PC-9 (cell line): ENCODE data around the gene GRAP. TPM values are rescaled to one million over a fixed set of nuclear protein-coding genes. Genes with fewer than 3 reads are reported as not detected.

Experiments used
- BruUV-seq: library from RNA; stranded (reverse); fragments of 400-500 nt; replicated peaks from 2 replicates; lab custom pipeline; 2021; lab: Mats Ljungman, UMichigan
- CTCF ChIA-PET: fragments of 300-600 bp; sonication (Branson Sonifier 250); formaldehyde crosslinking; loops from one replicate; lab custom pipeline; 2022; ENCODE audit warnings: antibody characterized with exemption; lab: Charles Lee
- POLR2A ChIA-PET: fragments of 300-600 bp; sonication (Branson Sonifier 250); formaldehyde crosslinking; loops from one replicate; lab custom pipeline; 2022; ENCODE audit warnings: antibody characterized with exemption; ENCODE audit not compliant: unreplicated experiment; lab: Charles Lee
- DNase-seq, 2 experiments: peaks; one replicate each; pipeline versions ENCODE4 v3.0.0 to v3.0.0-alpha.2; 2015 to 2022; ENCODE audit warnings: mixed read lengths in 1 of 2
- H2AFZ ChIP-seq: fragments of 200-600 bp; sonication (generic); 2 replicates; pipeline ENCODE4 v1.8.1; 2017; ENCODE audit warnings: antibody characterized with exemption
- H3F3A ChIP-seq: fragments of 200-600 bp; sonication (generic); 2 replicates; pipeline ENCODE4 v1.8.1; 2017; ENCODE audit warnings: antibody characterized with exemption, mild to moderate bottlenecking, low read depth; ENCODE audit not compliant: insufficient read depth
- H3K27ac ChIP-seq: fragments of 200-600 bp; sonication (generic); 2 replicates; pipeline ENCODE4 v1.6.1; 2016; ENCODE audit warnings: mixed run types
- H3K27me3 ChIP-seq: fragments of 200-600 bp; sonication (generic); 2 replicates; pipeline ENCODE4 v1.6.1; 2016; ENCODE audit warnings: low read depth, mixed run types; ENCODE audit not compliant: insufficient read depth
- H3K36me3 ChIP-seq: fragments of 200-600 bp; sonication (generic); 2 replicates; pipeline ENCODE4 v1.6.1; 2016; ENCODE audit warnings: low read depth, mixed run types
- H3K4me1 ChIP-seq: fragments of 200-600 bp; sonication (generic); replicated peaks from 2 replicates; pipeline ENCODE4 v1.6.1; 2016; ENCODE audit warnings: mixed run types; ENCODE audit not compliant: insufficient read depth
- H3K4me2 ChIP-seq: fragments of 200-600 bp; sonication (generic); 2 replicates; pipeline ENCODE4 v1.6.1; 2017; ENCODE audit warnings: mixed run types
- H3K4me3 ChIP-seq: fragments of 200-600 bp; sonication (generic); 2 replicates; pipeline ENCODE4 v1.6.1; 2016; ENCODE audit warnings: mixed run types
- H3K79me2 ChIP-seq: fragments of 200-600 bp; sonication (generic); 2 replicates; pipeline ENCODE4 v1.6.1; 2017; ENCODE audit warnings: low read depth, mixed run types
- H3K9me2 ChIP-seq: fragments of 200-600 bp; sonication (generic); 2 replicates; pipeline ENCODE4 v1.8.1; 2017; ENCODE audit warnings: mild to moderate bottlenecking; ENCODE audit not compliant: insufficient read depth
- H3K9me3 ChIP-seq: fragments of 200-600 bp; sonication (generic); 2 replicates; pipeline ENCODE4 v1.8.1; 2016; ENCODE audit warnings: low read depth; ENCODE audit not compliant: insufficient read depth
- H4K20me1 ChIP-seq: fragments of 200-600 bp; sonication (generic); 2 replicates; pipeline ENCODE4 v1.8.1; 2017; ENCODE audit not compliant: insufficient read depth
- EZH2 ChIP-seq: fragments of 200-600 bp; sonication (generic); IDR thresholded peaks from 2 replicates; pipeline ENCODE4 v1.8.0; 2017; ENCODE audit warnings: antibody characterized with exemption, low read depth
- intact Hi-C: fragments of 100-400 bp; cut with micrococcal nuclease; formaldehyde crosslinking; loops from one replicate; pipeline ENCODE4 v1.10.0; 2022; ENCODE audit not compliant: unreplicated experiment
- total RNA-seq: library from RNA; stranded (reverse); gene quantifications from 2 replicates; pipeline ENCODE4 v1.2.3, GENCODE V29; 2021
- TF ChIP-seq, protein P1 (sequence below): fragments of 200-600 bp; sonication (generic); conservative IDR thresholded peaks from 2 replicates; pipeline ENCODE4 v1.6.1; 2017; ENCODE audit warnings: mixed run types, antibody characterized with exemption, mild to moderate bottlenecking, moderate library complexity

GRAP gene
- total RNA-seq, 1 experiment from 2014 or later, result 0.48 TPM

DNA sequence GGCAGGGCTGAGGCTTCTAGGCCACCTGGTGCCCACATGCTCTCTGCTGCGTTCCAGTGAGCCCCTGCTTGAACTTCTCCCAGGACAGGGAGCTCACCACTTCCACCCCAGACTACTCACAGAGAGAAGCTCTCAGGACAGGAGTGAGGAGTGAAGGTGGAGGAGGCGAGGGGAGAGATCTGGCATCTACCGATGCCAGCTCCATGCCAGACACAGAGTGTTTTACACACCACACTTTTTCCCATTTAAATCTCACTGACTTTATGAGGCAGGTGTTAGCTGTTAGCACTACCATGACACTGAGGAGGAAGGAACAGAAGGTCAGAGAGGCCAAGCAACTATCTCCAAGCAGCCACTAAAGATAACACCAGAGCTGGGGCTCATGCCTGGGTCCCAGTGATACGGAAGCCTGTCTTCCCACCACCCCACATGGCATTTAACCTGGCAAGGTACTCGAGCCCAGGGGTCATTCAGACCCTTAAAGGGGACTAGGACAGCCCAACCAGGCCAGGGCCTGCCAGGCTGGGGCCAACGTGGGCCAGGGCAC, 49.0 kb downstream of the GRAP start:
- peaks cover 5% of the 10 kb centered on the region; the same call in 1 of the 2 replicates for H3F3A ChIP-seq
- peaks cover 78% of the 10 kb centered on the region for H4K20me1 ChIP-seq
- TF ChIP-seq, protein P1, sequence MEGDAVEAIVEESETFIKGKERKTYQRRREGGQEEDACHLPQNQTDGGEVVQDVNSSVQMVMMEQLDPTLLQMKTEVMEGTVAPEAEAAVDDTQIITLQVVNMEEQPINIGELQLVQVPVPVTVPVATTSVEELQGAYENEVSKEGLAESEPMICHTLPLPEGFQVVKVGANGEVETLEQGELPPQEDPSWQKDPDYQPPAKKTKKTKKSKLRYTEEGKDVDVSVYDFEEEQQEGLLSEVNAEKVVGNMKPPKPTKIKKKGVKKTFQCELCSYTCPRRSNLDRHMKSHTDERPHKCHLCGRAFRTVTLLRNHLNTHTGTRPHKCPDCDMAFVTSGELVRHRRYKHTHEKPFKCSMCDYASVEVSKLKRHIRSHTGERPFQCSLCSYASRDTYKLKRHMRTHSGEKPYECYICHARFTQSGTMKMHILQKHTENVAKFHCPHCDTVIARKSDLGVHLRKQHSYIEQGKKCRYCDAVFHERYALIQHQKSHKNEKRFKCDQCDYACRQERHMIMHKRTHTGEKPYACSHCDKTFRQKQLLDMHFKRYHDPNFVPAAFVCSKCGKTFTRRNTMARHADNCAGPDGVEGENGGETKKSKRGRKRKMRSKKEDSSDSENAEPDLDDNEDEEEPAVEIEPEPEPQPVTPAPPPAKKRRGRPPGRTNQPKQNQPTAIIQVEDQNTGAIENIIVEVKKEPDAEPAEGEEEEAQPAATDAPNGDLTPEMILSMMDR, result no peak
- no peak for TF ChIP-seq EZH2
- no peak for DNase-seq
- CTCF ChIA-PET, result no interaction called here
- H3K4me1 ChIP-seq, result peaks cover 20% of the 10 kb centered on the region
- H2AFZ ChIP-seq, result no peak overlapping the region
- H3K27ac ChIP-seq, result no peak overlapping the region
- POLR2A ChIA-PET, result no interaction called here
- no peaks in the 10 kb centered on the region for H3K27me3 ChIP-seq
- intact Hi-C loops, result no loop called here
- H3K79me2 ChIP-seq, result peaks cover 82% of the 10 kb centered on the region
- H3K4me2 ChIP-seq, result no peak overlapping the region
- H3K9me2 ChIP-seq, result no peaks in the 10 kb centered on the region
- no peak overlapping the region for H3K4me3 ChIP-seq
- H3K9me3 ChIP-seq, result no peaks in the 10 kb centered on the region
- peaks cover 20% of the 10 kb centered on the region for H3K36me3 ChIP-seq
- no TSS peak for BruUV-seq

DNA sequence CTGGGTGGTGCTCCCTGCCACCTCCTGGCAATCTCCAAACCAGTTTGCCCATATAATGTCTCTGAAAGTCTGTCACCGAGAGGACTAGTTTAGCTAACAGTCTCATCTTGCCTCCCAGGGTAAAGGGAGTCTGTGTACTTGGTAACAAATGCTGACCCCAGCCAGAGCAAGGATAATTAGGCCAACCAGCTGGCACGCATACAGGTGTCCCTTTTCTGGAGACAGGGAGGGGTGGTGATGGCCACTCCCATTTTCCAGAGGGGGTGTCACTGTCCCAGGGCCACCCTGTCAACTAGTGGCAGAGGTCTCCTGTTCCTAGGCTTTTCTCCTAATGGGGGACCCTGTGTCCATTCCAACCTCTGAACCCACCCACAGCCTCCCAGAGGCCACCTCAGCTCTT, 50.3 kb downstream of the GRAP start:
- H3K9me2 ChIP-seq, result no peaks in the 10 kb centered on the region
- H4K20me1 ChIP-seq, result peaks cover 78% of the 10 kb centered on the region
- peaks cover 13% of the 10 kb centered on the region for H3K36me3 ChIP-seq
- intact Hi-C loops, result no loop called here
- BruUV-seq, result no TSS peak
- peaks cover 5% of the 10 kb centered on the region; the same call in 1 of the 2 replicates for H3F3A ChIP-seq
- H3K27ac ChIP-seq, result no peak overlapping the region
- H3K4me2 ChIP-seq, result no peak overlapping the region
- H3K27me3 ChIP-seq, result no peaks in the 10 kb centered on the region
- H3K79me2 ChIP-seq, result peaks cover 70% of the 10 kb centered on the region
- DNase-seq, result no peak
- no peak overlapping the region for H2AFZ ChIP-seq
- TF ChIP-seq EZH2, result no peak
- TF ChIP-seq, protein P1, result no peak
- CTCF ChIA-PET, result no interaction called here
- no peaks in the 10 kb centered on the region for H3K9me3 ChIP-seq
- no peak overlapping the region for H3K4me3 ChIP-seq
- POLR2A ChIA-PET, result interaction anchor here (0.5 kb wide), 2 partner anchors 113 to 645 kb away, joined by 3 read pairs; no protein-coding TSS in a partner anchor
- peaks cover 8% of the 10 kb centered on the region; the same call in 1 of the 2 replicates for H3K4me1 ChIP-seq

DNA sequence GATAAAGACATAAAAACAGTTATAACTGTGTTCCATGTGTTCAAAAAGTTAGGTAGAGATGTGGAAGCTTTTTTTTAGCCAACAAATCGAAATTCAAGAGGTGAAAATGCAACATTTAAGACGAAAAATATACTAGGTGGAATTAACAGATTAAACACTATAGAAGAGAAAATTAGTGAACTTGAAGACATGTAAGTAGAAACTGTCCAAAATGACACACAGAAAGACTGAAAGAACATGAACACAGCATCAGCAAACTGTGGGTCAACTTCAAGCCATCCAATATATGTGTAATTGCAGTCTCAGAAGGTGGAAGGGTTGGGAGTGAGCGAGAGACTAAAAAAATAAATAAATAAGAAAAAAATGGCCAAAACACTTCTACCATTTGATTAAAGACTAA, 51.5 kb downstream of the GRAP start:
- H3K4me1 ChIP-seq, result no peaks in the 10 kb centered on the region
- H3K36me3 ChIP-seq, result peaks cover 11% of the 10 kb centered on the region
- H3K9me2 ChIP-seq, result no peaks in the 10 kb centered on the region
- TF ChIP-seq EZH2, result no peak
- TF ChIP-seq, protein P1, result no peak
- H3K4me2 ChIP-seq, result no peak overlapping the region
- no peak overlapping the region for H3K27ac ChIP-seq
- H3K4me3 ChIP-seq, result no peak overlapping the region
- H3F3A ChIP-seq, result 0 out of 2 replicates have a peak, but pooled peaks cover 3% of the 10 kb centered on the region
- no peaks in the 10 kb centered on the region for H3K9me3 ChIP-seq
- no peak for DNase-seq
- no TSS peak for BruUV-seq
- H2AFZ ChIP-seq, result no peak overlapping the region
- H4K20me1 ChIP-seq, result peaks cover 78% of the 10 kb centered on the region
- H3K79me2 ChIP-seq, result peaks cover 59% of the 10 kb centered on the region
- no peaks in the 10 kb centered on the region for H3K27me3 ChIP-seq
- intact Hi-C loops, result no loop called here
- POLR2A ChIA-PET, result no interaction called here
- CTCF ChIA-PET, result no interaction called here
